G401 (cell line): ENCODE data around the gene MALAT1. TPM values are rescaled to one million over a fixed set of nuclear protein-coding genes. Genes with fewer than 3 reads are reported as not detected.
A peak's percentile ranks its signal among the peaks of the same experiment; 100 is the strongest.

Experiments
- DNase-seq: peaks from one replicate; pipeline ENCODE4 v3.0.0-alpha.2; 2015; ENCODE audit warnings: low spot score
- in situ Hi-C: cut with HindIII; loops from 2 replicates; pipeline ENCODE4 v1.10.0; 2016; ENCODE audit warnings: low sequenced_read_pairs, mixed read lengths
- total RNA-seq: library from RNA; depleted of rRNA; stranded (reverse); fragments of >200 nt; shearing (Covaris generic); gene quantifications from 2 replicates; pipeline ENCODE4 v1.2.3, GENCODE V29; 2014

MALAT1 gene
- total RNA-seq, 1 experiment from 2014 or later = 288 TPM

DNA sequence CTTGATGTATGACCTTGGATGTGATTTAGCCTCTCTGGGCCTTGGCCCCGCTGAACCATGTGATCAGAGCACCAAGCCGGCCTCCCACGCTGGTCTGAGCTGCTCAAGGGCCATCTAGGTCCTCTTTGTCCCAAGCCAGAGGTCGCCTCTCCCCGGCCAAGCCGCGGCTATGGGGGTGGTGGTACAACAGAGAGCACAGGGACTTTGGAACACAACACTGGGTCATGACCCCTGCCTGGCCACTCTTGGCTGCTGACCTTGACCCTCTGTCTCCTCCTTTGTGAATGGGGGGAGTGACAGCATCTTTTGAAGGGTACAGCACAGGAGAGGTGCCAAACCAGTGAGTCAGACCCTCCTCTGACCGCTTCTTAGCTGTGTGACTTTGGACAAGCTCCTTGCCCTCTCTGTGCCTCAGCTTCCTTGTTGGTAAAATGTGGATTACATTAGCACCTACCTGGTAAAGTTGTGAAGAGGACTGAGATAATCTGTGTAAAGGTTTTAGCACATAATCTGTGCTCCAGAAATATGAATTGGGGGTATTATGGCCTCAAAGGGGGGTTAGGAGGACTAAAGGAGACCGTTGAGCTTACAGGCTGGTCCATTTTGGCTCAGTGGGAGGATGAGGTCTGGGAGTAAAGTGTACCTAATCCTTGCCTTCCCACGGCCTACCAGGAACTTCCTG is 30.8 kb downstream of the MALAT1 start:
- in situ Hi-C loops = no loop called here

DNA sequence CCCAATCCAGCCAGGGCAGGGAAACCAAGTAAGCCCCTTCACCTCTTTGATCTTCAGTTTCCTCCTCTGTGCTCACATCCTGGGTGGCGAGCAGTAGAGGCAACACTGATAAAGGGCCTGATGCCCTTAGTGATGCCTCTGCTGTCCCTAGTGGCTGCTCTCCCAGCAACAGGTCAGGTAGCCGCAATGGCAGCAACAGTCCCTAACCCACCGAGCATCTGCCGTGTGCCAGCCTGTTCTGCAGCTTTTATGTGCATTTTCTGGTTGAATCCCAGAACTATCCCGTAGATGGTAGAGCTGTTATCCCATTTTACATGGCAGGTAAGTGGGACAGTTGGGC is 31.3 kb downstream of the MALAT1 start:
- no peak for DNase-seq

More for the DNA sequence above, 30.8 kb downstream of the MALAT1 start:
- no peak for DNase-seq

DNA sequence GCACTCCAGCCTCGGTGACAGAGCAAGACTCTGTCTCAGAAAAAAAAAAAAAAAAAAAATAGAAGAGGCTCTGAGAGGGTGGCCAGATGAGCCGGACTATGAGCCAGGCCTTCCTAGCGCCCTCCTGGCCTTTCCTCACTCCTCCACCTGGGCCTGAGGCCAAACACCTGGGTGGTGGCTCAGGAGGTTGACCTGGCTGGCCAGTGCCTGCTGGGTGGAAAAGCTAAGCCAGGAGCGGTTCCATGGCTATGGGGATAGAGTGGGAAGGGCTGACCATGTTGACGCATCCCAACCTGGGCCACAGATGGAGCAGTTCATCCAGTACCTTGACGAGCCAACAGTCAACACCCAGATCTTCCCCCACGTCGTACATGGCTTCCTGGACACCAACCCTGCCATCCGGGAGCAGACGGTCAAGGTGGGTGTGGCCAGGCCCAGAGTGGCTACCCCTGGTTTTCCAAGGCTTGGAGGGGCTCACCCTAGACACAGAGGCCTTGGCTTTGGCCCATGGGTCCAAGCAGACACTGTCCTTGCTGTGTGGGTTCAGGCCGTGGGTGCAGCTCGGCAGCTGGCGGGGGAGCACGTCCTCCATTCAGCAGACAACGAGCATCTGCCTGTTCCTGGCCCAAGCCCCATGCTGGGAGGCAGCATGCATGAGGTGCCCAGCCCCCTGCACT is 33.7 kb downstream of the MALAT1 start:
- no peak for DNase-seq
- in situ Hi-C loops = no loop called here

More for the DNA sequence above, 31.3 kb downstream of the MALAT1 start:
- in situ Hi-C loops = no loop called here

DNA sequence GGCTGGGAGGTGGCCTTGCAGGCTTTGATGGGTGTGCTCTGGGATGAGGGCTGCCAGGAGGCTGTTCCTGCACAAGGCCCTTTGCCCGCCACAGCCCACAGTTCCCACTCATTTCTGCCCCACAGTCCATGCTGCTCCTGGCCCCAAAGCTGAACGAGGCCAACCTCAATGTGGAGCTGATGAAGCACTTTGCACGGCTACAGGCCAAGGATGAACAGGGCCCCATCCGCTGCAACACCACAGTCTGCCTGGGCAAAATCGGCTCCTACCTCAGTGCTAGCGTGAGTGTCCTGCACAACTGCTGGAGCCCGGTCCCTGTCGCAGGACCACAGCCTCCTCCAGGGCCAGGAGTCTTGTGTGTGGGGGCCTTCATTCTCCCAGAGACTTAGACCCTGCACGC is 36.3 kb downstream of the MALAT1 start:
- DNase-seq = no peak
- in situ Hi-C loops = no loop called here

DNA sequence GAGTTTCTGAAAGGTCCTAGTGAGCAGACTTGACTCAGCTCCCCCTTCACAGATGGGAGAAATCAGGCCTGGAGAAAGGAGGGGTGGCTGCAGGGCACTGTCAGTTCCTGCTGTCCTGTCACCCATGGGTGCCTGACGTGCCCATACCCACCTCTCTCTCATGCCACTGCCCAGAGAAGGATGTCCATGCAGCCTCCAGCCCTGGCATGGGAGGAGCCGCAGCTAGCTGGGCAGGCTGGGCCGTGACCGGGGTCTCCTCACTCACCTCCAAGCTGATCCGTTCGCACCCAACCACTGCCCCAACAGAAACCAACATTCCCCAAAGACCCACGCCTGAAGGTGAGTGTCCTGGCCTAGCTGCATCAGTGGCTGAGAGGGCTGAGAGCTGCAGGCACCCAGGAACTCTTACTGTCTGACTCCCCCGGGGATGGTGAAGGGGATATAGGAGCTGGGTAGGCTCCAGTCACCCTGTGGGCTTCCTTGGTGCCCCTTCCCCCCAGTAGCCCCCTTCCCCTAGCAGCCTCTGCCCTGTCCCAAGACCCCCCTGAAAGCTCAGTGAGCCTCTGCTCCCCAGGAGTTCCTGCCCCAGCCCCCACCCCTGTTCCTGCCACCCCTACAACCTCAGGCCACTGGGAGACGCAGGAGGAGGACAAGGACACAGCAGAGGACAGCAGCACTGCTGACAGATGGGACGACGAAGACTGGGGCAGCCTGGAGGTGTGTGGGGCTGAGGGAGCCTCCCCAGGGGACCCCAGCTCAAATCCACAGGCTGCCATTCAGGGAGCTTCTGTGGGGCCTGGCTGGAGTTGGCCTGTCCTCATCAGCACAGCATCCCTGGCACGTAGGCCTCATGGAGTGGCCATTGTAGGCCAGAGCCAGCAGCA is 37.8 kb downstream of the MALAT1 start:
- in situ Hi-C loops = no loop called here
- no peak for DNase-seq

DNA sequence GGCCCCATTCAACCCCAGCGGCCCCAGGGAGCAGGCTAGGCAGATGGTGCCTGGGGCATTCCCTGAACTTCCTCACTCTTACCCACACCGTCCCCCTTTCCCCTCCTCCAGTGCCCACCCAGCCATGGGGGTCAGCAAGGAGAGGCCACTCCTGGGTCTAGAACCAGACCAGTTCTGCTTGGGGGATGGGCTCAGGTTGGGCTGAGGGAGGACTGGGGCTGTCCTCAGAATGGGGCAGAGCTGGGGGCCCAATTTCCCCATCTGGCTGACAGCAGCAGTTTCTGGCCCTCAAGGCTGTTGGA is 38.4 kb downstream of the MALAT1 start:
- in situ Hi-C loops = no loop called here
- DNase-seq = no peak

DNA sequence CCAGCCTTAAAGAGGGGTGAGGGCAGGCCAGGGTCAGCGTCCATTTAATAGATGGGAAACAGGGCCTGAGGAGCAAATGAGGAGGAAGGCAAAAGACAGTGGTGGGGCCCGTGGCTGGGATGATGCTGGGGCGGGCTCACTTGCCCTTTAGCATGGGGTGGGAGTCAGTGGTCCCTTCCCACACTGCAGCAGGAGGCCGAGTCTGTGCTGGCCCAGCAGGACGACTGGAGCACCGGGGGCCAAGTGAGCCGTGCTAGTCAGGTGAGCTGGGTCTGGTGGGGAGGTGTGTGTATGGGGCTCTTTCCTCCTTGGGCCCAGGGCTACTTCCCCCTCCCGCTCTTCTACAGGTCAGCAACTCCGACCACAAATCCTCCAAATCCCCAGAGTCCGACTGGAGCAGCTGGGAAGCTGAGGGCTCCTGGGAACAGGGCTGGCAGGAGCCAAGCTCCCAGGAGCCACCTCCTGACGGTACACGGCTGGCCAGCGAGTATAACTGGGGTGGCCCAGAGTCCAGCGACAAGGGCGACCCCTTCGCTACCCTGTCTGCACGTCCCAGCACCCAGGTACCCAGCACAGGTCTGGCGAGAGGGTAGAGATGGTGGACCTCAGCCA is 38.9 kb downstream of the MALAT1 start:
- in situ Hi-C loops = no loop called here
- DNase-seq = no peak

DNA sequence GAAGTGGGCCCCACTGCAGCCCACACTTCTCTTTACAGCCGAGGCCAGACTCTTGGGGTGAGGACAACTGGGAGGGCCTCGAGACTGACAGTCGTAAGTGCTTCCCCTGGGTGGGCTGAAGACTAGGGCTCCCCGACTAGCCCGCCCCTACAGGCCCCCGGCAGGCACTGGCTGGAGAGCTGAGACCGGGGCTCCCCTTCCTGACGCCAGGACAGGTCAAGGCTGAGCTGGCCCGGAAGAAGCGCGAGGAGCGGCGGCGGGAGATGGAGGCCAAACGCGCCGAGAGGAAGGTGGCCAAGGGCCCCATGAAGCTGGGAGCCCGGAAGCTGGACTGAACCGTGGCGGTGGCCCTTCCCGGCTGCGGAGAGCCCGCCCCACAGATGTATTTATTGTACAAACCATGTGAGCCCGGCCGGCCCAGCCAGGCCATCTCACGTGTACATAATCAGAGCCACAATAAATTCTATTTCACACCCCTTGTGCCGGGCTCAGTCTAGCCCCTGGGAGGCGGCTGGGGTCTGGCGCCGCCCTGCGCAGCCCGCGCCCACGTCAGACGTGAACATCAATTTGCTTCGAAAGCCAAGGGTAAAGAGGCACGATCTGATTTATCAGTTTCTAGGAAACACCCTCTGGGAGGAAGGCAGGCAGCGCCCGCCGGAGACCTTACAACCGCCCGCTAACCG is 39.5 kb downstream of the MALAT1 start:
- in situ Hi-C loops = no loop called here
- no peak for DNase-seq

DNA sequence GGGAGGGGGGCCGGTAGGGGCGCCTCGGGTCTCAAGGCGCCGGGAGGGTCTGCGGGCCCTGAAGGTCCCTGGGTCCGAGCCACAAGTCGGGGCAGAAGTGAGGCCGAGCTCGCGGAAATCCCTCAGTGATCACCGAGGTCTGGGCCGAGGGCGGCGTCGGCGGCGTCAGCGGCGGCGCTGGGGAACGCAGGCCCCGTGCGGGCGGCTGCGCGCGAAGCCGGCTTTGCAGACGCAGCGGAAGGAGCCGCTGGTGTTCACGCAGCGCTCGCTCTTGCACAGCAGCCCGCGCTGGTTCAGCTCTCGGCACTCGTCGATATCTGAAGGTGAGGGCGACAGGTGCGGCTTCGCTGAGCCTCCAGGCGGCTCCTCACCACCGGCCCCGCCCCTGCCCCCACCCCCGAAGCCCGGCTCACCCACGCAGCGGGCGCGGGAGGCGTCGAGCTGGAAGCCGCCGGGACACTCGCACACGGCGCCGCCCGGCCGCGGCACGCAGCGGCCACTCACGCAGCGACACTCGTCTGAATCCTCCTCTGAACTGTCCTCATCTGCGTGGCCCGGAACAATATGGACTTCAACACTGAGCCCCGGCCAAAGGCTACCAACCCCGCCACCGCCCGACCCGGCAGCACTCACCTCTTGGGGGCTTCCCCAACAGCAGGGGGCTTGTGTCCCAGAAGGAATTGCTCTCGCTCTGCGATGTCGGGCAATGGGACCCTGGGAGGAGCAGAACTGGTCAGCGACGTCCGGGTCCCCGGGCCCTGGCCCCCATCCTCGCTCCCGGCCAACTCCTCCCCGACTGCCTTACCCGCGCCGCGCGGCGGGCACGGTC is 40.3 kb downstream of the MALAT1 start:
- DNase-seq = no peak
- in situ Hi-C loops = no loop called here

DNA sequence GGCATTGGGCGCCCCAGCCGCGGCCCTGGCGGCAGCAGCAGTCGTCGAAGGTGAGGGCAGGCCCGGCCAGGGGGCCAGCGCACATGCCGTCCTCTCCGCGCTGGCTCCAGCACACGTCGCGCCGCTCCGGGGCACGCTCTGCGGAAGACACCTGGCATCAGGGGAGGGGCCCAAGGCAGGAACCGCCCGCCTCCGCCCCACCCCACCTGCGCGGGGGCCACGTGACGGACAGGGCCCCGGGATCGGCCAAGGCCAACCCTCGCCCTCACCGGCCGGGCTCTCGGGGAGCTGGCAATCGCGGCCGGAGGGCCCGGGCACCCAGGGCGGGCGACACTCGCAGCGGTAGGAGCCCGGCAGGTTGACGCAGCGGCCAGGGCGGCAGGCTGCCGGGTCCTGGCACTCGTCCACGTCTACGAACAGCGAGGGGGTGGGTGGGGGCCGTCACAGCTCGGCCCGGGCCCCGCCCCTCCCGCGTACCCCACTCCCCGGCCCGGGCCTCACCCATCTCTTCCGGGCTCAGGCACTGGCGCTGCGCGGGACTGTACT is 41.0 kb downstream of the MALAT1 start:
- in situ Hi-C loops = no loop called here
- peak; percentile 24 for DNase-seq

DNA sequence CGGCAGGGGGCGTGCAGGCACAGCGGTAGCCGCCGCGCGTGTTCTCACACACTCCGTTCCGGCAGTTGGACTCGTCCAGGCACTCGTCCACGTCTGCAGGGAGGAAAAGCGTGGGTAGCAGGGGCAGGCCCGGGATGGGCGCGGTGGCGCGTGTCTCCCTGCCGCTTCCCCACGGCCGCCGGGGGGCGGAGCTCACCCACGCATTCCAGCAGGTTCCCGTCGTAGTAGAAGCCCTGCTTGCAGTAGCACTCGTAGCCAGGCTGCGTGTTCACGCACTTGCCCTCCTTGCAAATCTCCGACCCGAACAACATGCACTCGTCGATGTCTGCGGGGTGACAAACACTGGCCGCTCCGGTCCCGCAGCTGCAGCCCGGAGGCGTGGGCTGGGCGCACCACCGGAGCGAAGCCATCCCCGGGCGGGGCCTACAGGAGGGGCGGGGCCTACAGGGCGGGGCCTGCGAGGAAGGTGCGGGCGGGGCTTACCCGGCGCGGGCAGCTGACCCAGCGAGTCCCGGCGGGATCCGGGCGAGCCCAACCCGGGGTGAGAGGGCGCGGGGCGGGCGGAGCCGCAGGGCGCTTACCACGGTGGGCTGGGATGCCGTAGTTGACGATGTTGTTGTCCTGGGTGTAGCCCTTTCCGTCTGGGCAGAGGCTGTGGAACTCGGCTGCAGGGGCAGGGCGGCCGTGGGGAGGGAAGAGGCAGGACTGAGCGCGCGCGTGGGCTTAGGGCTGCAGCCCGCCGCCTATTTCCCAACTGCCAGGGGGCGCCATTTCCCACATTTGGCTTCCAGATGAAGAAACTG is 41.6 kb downstream of the MALAT1 start:
- DNase-seq = peak; percentile 88
- in situ Hi-C loops = no loop called here

DNA sequence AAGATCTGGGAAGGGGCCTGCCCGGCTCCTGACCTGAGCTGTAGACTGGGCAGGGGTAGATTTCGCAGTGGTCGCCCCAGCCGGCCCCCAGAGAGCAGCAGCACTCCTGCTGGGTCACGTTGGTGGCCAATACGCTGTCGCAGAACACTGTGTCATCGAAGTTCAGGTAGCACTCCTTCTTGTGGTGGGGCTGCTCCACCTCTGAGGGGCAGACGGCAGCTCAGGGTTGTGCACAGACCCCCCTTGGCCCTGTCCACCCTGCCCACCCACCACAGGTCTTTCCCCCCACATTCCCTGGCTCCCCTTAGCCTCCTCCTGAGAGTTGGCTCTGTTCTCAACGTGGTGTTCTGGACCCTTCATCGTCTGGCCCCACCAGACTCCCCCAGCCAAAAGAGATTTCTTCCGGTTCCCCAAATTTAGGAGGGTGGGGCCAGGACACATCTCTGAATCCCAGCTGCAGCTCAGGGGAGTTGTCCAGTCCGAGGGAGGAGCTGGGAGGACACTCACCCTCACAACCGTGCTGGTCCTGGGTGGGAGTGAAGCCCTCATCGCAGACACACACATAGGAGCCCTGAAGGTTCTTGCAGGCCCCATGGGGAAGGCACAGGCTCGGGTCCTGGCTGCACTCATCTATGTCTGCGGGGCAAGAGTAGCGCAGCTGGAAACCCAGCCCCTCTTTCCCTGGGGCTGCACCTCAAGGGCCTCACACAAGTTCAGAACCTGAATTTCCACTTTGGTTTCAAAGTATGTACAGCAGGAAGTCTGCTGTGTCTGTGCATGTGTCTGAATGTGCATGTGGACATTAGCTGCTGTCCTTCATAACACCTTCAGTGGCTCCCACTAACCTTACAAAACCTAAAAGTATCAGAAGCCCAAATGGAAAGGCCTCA is 42.5 kb downstream of the MALAT1 start:
- DNase-seq = no peak
- in situ Hi-C loops = no loop called here

DNA sequence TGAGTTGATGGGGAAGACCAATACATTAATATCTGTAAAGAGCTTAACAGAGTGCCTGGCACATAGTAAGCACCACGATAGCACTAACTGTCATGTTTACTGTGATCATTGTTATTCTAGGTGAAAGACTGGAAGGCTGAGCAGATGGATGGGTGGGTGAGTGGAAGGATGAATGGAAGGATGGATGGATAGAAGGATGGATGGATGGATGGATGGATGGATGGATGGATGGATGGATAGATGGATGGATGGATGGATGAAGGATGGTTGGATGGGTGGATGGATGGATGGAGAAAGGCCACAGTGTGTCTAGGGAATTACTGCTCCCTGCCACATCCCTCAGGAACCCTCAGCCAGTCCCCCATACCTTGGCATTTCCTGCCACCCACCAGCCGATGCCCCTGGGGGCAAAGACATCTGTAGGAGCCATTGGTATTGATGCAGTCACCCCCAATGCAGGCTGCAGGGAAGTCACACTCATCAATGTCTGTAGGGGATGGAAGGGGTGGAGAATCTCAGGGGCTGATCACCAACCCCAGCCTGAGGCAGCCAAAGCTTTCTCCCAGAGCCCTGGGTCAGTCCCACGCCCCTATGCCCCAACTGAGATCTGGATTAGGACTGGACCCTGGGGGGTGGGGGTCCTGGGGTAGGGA is 44.0 kb downstream of the MALAT1 start:
- no peak for DNase-seq
- in situ Hi-C loops = no loop called here

DNA sequence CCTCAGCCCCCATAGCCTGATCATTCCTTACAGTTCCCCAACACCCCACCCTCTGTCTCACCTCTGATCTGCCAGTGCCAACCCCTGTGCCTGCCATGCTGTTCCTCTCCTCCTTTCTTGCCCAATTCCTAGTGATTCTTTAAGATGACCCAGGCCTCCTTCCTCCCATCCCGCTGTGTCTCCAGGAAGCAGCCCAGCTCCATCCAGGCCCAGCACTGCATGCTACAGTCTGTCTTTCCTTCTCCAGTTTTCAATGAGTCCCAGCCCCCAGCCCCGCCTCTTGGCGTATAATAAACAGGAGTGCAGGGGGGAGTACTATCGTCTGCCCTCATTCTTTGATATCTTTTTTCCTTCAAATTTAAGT is 47.0 kb downstream of the MALAT1 start:
- in situ Hi-C loops = no loop called here

DNA sequence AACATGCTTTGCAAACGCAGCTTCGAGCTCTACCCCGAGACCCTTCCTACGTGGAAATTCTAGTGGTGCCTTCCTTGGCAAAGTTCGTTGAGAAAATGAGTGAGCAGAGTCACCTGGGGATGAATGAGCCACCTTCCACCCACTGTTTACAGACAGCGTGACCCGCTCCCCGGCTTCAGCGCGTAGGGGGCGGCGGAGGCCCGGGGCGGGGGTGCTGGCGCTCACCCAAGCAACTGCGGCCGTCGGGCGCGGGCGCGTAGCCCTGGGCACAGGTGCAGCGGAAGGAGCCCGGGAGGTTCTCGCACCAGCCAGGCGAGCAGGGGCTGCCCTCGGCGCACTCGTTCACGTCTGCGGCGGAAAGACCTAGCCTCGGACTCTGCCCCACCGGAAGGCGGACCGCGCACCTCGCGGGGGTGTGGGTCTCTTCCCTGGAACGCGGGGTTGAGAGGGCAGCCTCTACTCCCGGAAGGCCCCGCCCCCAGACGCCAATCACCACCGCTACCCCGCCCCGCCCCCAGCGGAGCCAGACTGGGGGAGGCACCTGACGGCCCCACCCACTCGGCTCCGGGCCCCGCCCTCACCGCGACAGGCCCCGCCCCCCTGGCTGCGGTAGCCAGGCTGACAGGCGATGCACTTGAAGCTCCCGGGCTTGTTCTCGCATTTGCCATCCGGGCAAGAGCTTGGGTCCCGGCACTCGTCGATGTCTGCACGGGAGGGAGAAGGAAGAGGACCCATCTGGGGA is 47.5 kb downstream of the MALAT1 start:
- in situ Hi-C loops = no loop called here
- DNase-seq = peak; percentile 72

More for the DNA sequence above, 47.0 kb downstream of the MALAT1 start:
- no peak for DNase-seq
